SK-N-SH (cell line): ENCODE results near the gene FGGY. TPM values are rescaled to one million over a fixed set of nuclear protein-coding genes. Genes with fewer than 3 reads are reported as not detected.

ENCODE experiments used
- CTCF ChIA-PET: fragments of 300-600, 350-600 bp; formaldehyde crosslinking; extraction: SDS; loops from one replicate; lab custom pipeline; 2021; lab: Yijun Ruan, JAX
- POLR2A ChIA-PET: fragments of 350-600 bp; sonication (Branson Sonifier 250); formaldehyde crosslinking; extraction: SDS; loops from one replicate; lab custom pipeline; 2020; ENCODE audit warnings: antibody characterized with exemption, inconsistent platforms; lab: Yijun Ruan, JAX
- DNase-seq: peaks from one replicate; pipeline ENCODE4 v3.0.0; 2012
- H2AFZ ChIP-seq: fragments of 200-600 bp; sonication (generic); 2 replicates; pipeline ENCODE4 v1.8.1; 2016; ENCODE audit warnings: antibody characterized with exemption, mild to moderate bottlenecking, low read depth
- H3F3A ChIP-seq: fragments of 200-600 bp; sonication (generic); replicated peaks from 2 replicates; pipeline ENCODE3; 2016; ENCODE audit warnings: antibody characterized with exemption, mild to moderate bottlenecking; ENCODE audit not compliant: insufficient read depth
- H3K27ac ChIP-seq, 2 experiments: fragments of 200-500 bp in 1 of 2; fragments of 200-600 bp in 1 of 2; sonication (Bioruptor generic) in 1 of 2; sonication (generic), shearing (Covaris generic) in 1 of 2; 2 replicates each; pipeline versions ENCODE4 v1.5.1 to v1.6.1; 2014 to 2016; ENCODE audit warnings: low read depth in 2 of 2, inconsistent platforms in 1 of 2, low read length in 1 of 2, mild to moderate bottlenecking in 1 of 2, mixed read lengths in 1 of 2
- H3K27me3 ChIP-seq: fragments of 200-600 bp; sonication (generic), shearing (Covaris generic); 2 replicates; pipeline ENCODE4 v1.6.1; 2016; ENCODE audit warnings: mixed run types; ENCODE audit not compliant: insufficient read depth
- H3K36me3 ChIP-seq, 2 experiments: fragments of 200-500 bp in 1 of 2; fragments of 200-600 bp in 1 of 2; sonication (Bioruptor generic) in 1 of 2; sonication (generic) in 1 of 2; replicated peaks in 1 of 2; 2 replicates each; pipeline versions ENCODE3 to v1.5.1; 2014 to 2016; ENCODE audit warnings: low read length in 1 of 2, mild to moderate bottlenecking in 1 of 2; ENCODE audit not compliant: insufficient read depth in 2 of 2, control insufficient read depth in 1 of 2
- H3K4me1 ChIP-seq, 2 experiments: fragments of 200-500 bp in 1 of 2; fragments of 200-600 bp in 1 of 2; sonication (Bioruptor generic) in 1 of 2; sonication (generic), shearing (Covaris generic) in 1 of 2; 2 replicates each; pipeline versions ENCODE4 v1.5.1 to v1.6.1; 2014 to 2016; ENCODE audit warnings: low read depth in 1 of 2, low read length in 1 of 2, mixed run types in 1 of 2; ENCODE audit not compliant: insufficient read depth in 2 of 2, control insufficient read depth in 1 of 2
- H3K4me2 ChIP-seq: fragments of 200-600 bp; sonication (generic), shearing (Covaris generic); 2 replicates; pipeline ENCODE4 v1.6.1; 2017; ENCODE audit warnings: mixed run types
- H3K4me3 ChIP-seq, 2 experiments: fragments of 200-500 bp in 1 of 2; fragments of 200-600 bp in 1 of 2; sonication (Bioruptor generic) in 1 of 2; sonication (generic), shearing (Covaris generic) in 1 of 2; 2 replicates each; pipeline versions ENCODE4 v1.5.1 to v1.8.1; 2014 to 2016; ENCODE audit warnings: low read depth in 2 of 2, inconsistent platforms in 1 of 2, low read length in 1 of 2, mild to moderate bottlenecking in 1 of 2, mixed read lengths in 1 of 2, moderate library complexity in 1 of 2
- H3K79me2 ChIP-seq: fragments of 200-600 bp; sonication (generic); 2 replicates; pipeline ENCODE4 v1.8.1; 2017; ENCODE audit warnings: mild to moderate bottlenecking; ENCODE audit not compliant: insufficient read depth
- H3K9ac ChIP-seq: fragments of 200-600 bp; sonication (generic); 2 replicates; pipeline ENCODE4 v1.6.1; 2017; ENCODE audit warnings: mixed run types
- H3K9me2 ChIP-seq: fragments of 200-600 bp; sonication (generic); 2 replicates; pipeline ENCODE4 v1.6.1; 2017; ENCODE audit warnings: mixed run types
- H3K9me3 ChIP-seq: fragments of 200-600 bp; sonication (generic); 2 replicates; pipeline ENCODE4 v1.6.1; 2017; ENCODE audit warnings: mixed run types, mild to moderate bottlenecking, moderate library complexity
- H4K20me1 ChIP-seq: fragments of 200-600 bp; sonication (generic); 2 replicates; pipeline ENCODE4 v1.6.1; 2017; ENCODE audit warnings: mild to moderate bottlenecking, mixed run types; ENCODE audit not compliant: insufficient read depth
- CTCF ChIP-seq: fragments of 200-600 bp; sonication (generic); IDR thresholded peaks from 2 replicates; pipeline ENCODE4 v1.6.1; 2017; ENCODE audit warnings: antibody characterized with exemption, mild to moderate bottlenecking, moderate library complexity
- ELF1 ChIP-seq: IDR thresholded peaks from 2 replicates; pipeline ENCODE4 v1.4.0; 2012
- EZH2phosphoT487 ChIP-seq: fragments of 200-600 bp; sonication (generic); IDR thresholded peaks from 2 replicates; pipeline ENCODE4 v1.6.1; 2017; ENCODE audit warnings: low read depth, mixed run types, mild to moderate bottlenecking, antibody characterized with exemption, moderate library complexity, borderline replicate concordance
- FOXJ3 ChIP-seq: sonication (generic); formaldehyde crosslinking; IDR thresholded peaks from 2 replicates; pipeline ENCODE4 v1.5.1; 2020; ENCODE audit warnings: mild to moderate bottlenecking, missing genetic modification reagents
- GATA2 ChIP-seq: sonication (generic); formaldehyde crosslinking; IDR thresholded peaks from 2 replicates; pipeline ENCODE4 v1.5.0; 2020; ENCODE audit warnings: mild to moderate bottlenecking, missing genetic modification reagents
- IRF3 ChIP-seq: fragments of 150-350 bp; IDR thresholded peaks from 2 replicates; pipeline ENCODE4 v1.6.1; 2016; ENCODE audit warnings: mild to moderate bottlenecking, low read depth, low read length
- JUND ChIP-seq: IDR thresholded peaks from 2 replicates; pipeline ENCODE4 v1.4.0; 2012
- MAX ChIP-seq: IDR thresholded peaks from 2 replicates; pipeline ENCODE4 v1.4.0; 2012; ENCODE audit warnings: low read depth
- MEF2A ChIP-seq: IDR thresholded peaks from 2 replicates; pipeline ENCODE4 v1.4.0; 2012; ENCODE audit warnings: low read depth, borderline replicate concordance
- MXI1 ChIP-seq: IDR thresholded peaks from 2 replicates; pipeline ENCODE4 v1.6.1; 2012; ENCODE audit warnings: mild to moderate bottlenecking, low read depth, low read length, improper control_type of control experiment
- NFIC ChIP-seq: IDR thresholded peaks from 2 replicates; pipeline ENCODE4 v1.4.0; 2012; ENCODE audit warnings: borderline replicate concordance
- PBX3 ChIP-seq: IDR thresholded peaks from 2 replicates; pipeline ENCODE4; 2012
- RCOR1 ChIP-seq: fragments of 150-350 bp; IDR thresholded peaks from 2 replicates; pipeline ENCODE4 v1.6.1; 2017; ENCODE audit warnings: antibody characterized with exemption, low read length
- REST ChIP-seq: IDR thresholded peaks from 2 replicates; pipeline ENCODE4 v1.6.1; 2012; ENCODE audit warnings: mild to moderate bottlenecking, low read depth, low read length, moderate library complexity
- SMC3 ChIP-seq: IDR thresholded peaks from 2 replicates; pipeline ENCODE4 v1.6.1; 2012; ENCODE audit warnings: low read depth, low read length, improper control_type of control experiment
- TAF1 ChIP-seq: IDR thresholded peaks from 2 replicates; pipeline ENCODE4 v1.6.1; 2012; ENCODE audit warnings: low read depth, mild to moderate bottlenecking, low read length, moderate library complexity, borderline replicate concordance
- TEAD4 ChIP-seq: IDR thresholded peaks from 2 replicates; pipeline ENCODE4 v1.4.0; 2012; ENCODE audit warnings: mild to moderate bottlenecking, borderline replicate concordance; ENCODE audit not compliant: insufficient read depth
- USF2 ChIP-seq: fragments of 150-350 bp; IDR thresholded peaks from 2 replicates; pipeline ENCODE4 v1.6.1; 2017; ENCODE audit warnings: antibody characterized with exemption, low read length, low read depth, borderline replicate concordance
- ZBTB33 ChIP-seq: IDR thresholded peaks from 2 replicates; pipeline ENCODE4 v1.4.0; 2012; ENCODE audit warnings: low read depth, borderline replicate concordance
- WGBS: methylation state at CpG from one replicate; pipeline ENCODE4 v1.1.6; 2017; ENCODE audit warnings: low lambda C conversion rate; 5-methylcytosine and 5-hydroxymethylcytosine counted together
- polyA plus RNA-seq, 3 experiments: library from polyadenylated mRNA; depleted of rRNA; stranded (reverse); fragments of >200 nt; gene quantifications; 2 replicates each; pipeline ENCODE4 v1.2.3, GENCODE V29; 2012

FGGY gene
- polyA plus RNA-seq, 1 of the 3 experiments (the other 2 are of a cell fraction) = 10.3 TPM

GRCh38 chr1:59570524-59570923 is 273.6 kb downstream of the FGGY start:
- TF ChIP-seq NFIC = no peak
- no peak for TF ChIP-seq SMC3
- TF ChIP-seq GATA2 (CRISPR knock-in tag) = no peak
- TF ChIP-seq USF2 = no peak
- TF ChIP-seq ZBTB33 = no peak
- no peak for TF ChIP-seq FOXJ3
- TF ChIP-seq JUND = no peak
- no peak for TF ChIP-seq TEAD4
- no peak for TF ChIP-seq IRF3
- TF ChIP-seq TAF1 = no peak
- TF ChIP-seq MAX = no peak
- no peak for TF ChIP-seq ELF1
- no peak for TF ChIP-seq EZH2phosphoT487
- no peak for TF ChIP-seq CTCF
- TF ChIP-seq PBX3 = no peak
- no peak for TF ChIP-seq MEF2A
- TF ChIP-seq REST = no peak
- no peak for TF ChIP-seq MXI1
- no peak for TF ChIP-seq RCOR1
- TF ChIP-seq, all 33 proteins: peak for 0
- H3F3A ChIP-seq = peaks cover 3% of the 10 kb centered on the region
- no peaks in the 10 kb centered on the region for H3K79me2 ChIP-seq
- no peak overlapping the region for H3K4me3 ChIP-seq
- H4K20me1 ChIP-seq = no peaks in the 10 kb centered on the region
- no peak for DNase-seq
- H3K27ac ChIP-seq = no peak overlapping the region
- H3K9ac ChIP-seq = no peak overlapping the region
- H3K4me2 ChIP-seq = no peak overlapping the region
- no peaks in the 10 kb centered on the region for H3K36me3 ChIP-seq
- H2AFZ ChIP-seq = no peak overlapping the region
- H3K9me3 ChIP-seq = no peaks in the 10 kb centered on the region
- no peaks in the 10 kb centered on the region for H3K9me2 ChIP-seq
- 93% methylated on average over 3 of the region's 3 CpGs for WGBS
- no peaks in the 10 kb centered on the region for H3K27me3 ChIP-seq
- CTCF ChIA-PET = interaction anchor here (1.4 kb wide), 1 partner anchor 140 kb away, joined by 3 read pairs; no protein-coding TSS in a partner anchor
- POLR2A ChIA-PET = no interaction called here
- H3K4me1 ChIP-seq = no peaks in the 10 kb centered on the region
